Uterus (tissue), 2 donors: Measurements from ENCODE around the gene MBTPS2.

Experiments
- CTCF ChIP-seq, 4 experiments: fragments of 200-600 bp in 2 of 4; fragments of 450-650 bp in 2 of 4; sonication (generic) in 2 of 4; IDR thresholded peaks; one replicate each; pipeline ENCODE4 v1.5.1; 2016 to 2019; ENCODE audit warnings: antibody characterized with exemption in 4 of 4, mild to moderate bottlenecking in 2 of 4, moderate library complexity in 1 of 4
- POLR2A ChIP-seq, 2 donors: fragments of 450-650 bp; IDR thresholded peaks; one replicate each; pipeline ENCODE4 v1.6.1; 2016; ENCODE audit warnings: antibody characterized with exemption in 2 of 2, mild to moderate bottlenecking in 1 of 2, moderate library complexity in 1 of 2

GRCh38 chrX:21843179-21843578, 3.8 kb downstream of the MBTPS2 start:
- no peak for TF ChIP-seq CTCF (IDR thresholded peaks at IDR 0.05)
- TF ChIP-seq POLR2A (IDR thresholded peaks at IDR 0.05), result no peak
